Bronchial epithelial cell (primary cell): ENCODE results near the gene RNF43. TPM values are rescaled to one million over a fixed set of nuclear protein-coding genes. Genes with fewer than 3 reads are reported as not detected.

ENCODE experiments used
- DNase-seq: peaks from one replicate; pipeline ENCODE4 v3.0.0-alpha.2; 2010; ENCODE audit warnings: low read depth
- FAIRE-seq: peaks from 2 replicates; lab custom pipeline; 2011; peaks lifted over from hg19 to GRCh38; lab: Jason Lieb, UNC
- H3K27me3 ChIP-seq: 2 replicates; pipeline ENCODE4 v1.5.1; 2011; ENCODE audit warnings: low read length; ENCODE audit not compliant: control insufficient read depth, insufficient read depth
- H3K36me3 ChIP-seq: 2 replicates; pipeline ENCODE4 v1.5.1; 2011; ENCODE audit warnings: low read length; ENCODE audit not compliant: control insufficient read depth, insufficient read depth
- H3K4me3 ChIP-seq: 2 replicates; pipeline ENCODE4 v1.5.1; 2011; ENCODE audit warnings: mild to moderate bottlenecking, low read depth, low read length, control low read depth
- CTCF ChIP-seq: IDR thresholded peaks from 2 replicates; pipeline ENCODE4 v1.5.1; 2011; ENCODE audit warnings: mild to moderate bottlenecking, moderate library complexity, low read length, control low read depth, inconsistent platforms; ENCODE audit not compliant: insufficient read depth, severe bottlenecking
- total RNA-seq: library from RNA; depleted of rRNA; stranded (reverse); fragments of >200 nt; gene quantifications from 2 replicates; pipeline ENCODE4 v1.2.1, GENCODE V29; 2014

Gene RNF43
- total RNA-seq, 1 donor from 2014 or later = 7.6 TPM

- Histone ChIP-seq H3K27me3 (no peaks in the 10 kb centered on the region), H3K4me3 (no peak overlapping the region), H3K36me3 (peaks cover 7% of the 10 kb centered on the region)
- no peak for TF ChIP-seq CTCF
- FAIRE-seq = no peak
- DNase-seq = no peak
Observed at GRCh38 chr17:58368860-58369213, 48.5 kb downstream of the RNF43 start.

Other genes starting within 250 kb of the RNF43 start
- not detected in 2 replicates for gene EPX, start 224.8 kb downstream of the RNF43 start, total RNA-seq
- 8.8 and 11.1 TPM in 2 replicates for gene MKS1, start 198.3 kb downstream of the RNF43 start, total RNA-seq
- gene LPO, start 178.9 kb downstream of the RNF43 start, total RNA-seq = not detected in 2 replicates
- not detected in 2 replicates for gene MPO, start 136.6 kb downstream of the RNF43 start, total RNA-seq
- gene TSPOAP1, start 88.7 kb downstream of the RNF43 start, total RNA-seq = 0.26 and 0.53 TPM in 2 replicates
- 43.1 and 52.1 TPM in 2 replicates for gene SUPT4H1, start 65.3 kb downstream of the RNF43 start, total RNA-seq
- gene HSF5, start 70.9 kb upstream of the RNF43 start, total RNA-seq = under 0.01 TPM in 1 of 2 replicates, not detected in the other
- 26.2 and 62.4 TPM in 2 replicates for gene MTMR4, start 97.1 kb upstream of the RNF43 start, total RNA-seq